HG02938 (cell line): ENCODE results near the gene PPFIBP2.

Experiments used
- ATAC-seq: cut with Tn5 transposase; IDR thresholded peaks from one replicate; pipeline ENCODE4 v1.9.1; 2021; ENCODE audit warnings: mild to moderate bottlenecking, moderate library complexity; ENCODE audit not compliant: unreplicated experiment

PPFIBP2 gene

GRCh38 chr11:7595016-7595866 is 81.4 kb downstream of the PPFIBP2 start:
- ATAC-seq: no peak

- ATAC-seq: no peak
Measured at GRCh38 chr11:7595951-7596350, 82.2 kb downstream of the PPFIBP2 start.

- ATAC-seq: no peak
Measured at GRCh38 chr11:7596975-7597391, 83.2 kb downstream of the PPFIBP2 start.

GRCh38 chr11:7597620-7598019 is 83.8 kb downstream of the PPFIBP2 start:
- ATAC-seq: no peak

GRCh38 chr11:7599209-7599608 is 85.4 kb downstream of the PPFIBP2 start:
- ATAC-seq: no peak

GRCh38 chr11:7600205-7600775 is 86.5 kb downstream of the PPFIBP2 start:
- ATAC-seq: no peak

- ATAC-seq: no peak
Measured at GRCh38 chr11:7603031-7603781, 89.4 kb downstream of the PPFIBP2 start.

GRCh38 chr11:7604331-7604955 is 90.6 kb downstream of the PPFIBP2 start:
- no peak for ATAC-seq

- ATAC-seq: no peak
Measured at GRCh38 chr11:7605186-7605943, 91.6 kb downstream of the PPFIBP2 start.

- no peak for ATAC-seq
Measured at GRCh38 chr11:7606496-7606895, 92.7 kb downstream of the PPFIBP2 start.

- no peak for ATAC-seq
Measured at GRCh38 chr11:7609015-7609414, 95.2 kb downstream of the PPFIBP2 start.

- no peak for ATAC-seq
Measured at GRCh38 chr11:7609521-7609920, 95.7 kb downstream of the PPFIBP2 start.

GRCh38 chr11:7610393-7610792 is 96.6 kb downstream of the PPFIBP2 start:
- ATAC-seq: no peak

- ATAC-seq: no peak
Measured at GRCh38 chr11:7611411-7611810, 97.6 kb downstream of the PPFIBP2 start.

GRCh38 chr11:7612056-7612660 is 98.4 kb downstream of the PPFIBP2 start:
- no peak for ATAC-seq

GRCh38 chr11:7612661-7613393 is 99.0 kb downstream of the PPFIBP2 start:
- no peak for ATAC-seq

- ATAC-seq: no peak
Measured at GRCh38 chr11:7613394-7613720, 99.6 kb downstream of the PPFIBP2 start.

- ATAC-seq: no peak
Measured at GRCh38 chr11:7614656-7615055, 100.9 kb downstream of the PPFIBP2 start.

- ATAC-seq: no peak
Measured at GRCh38 chr11:7617032-7617431, 103.2 kb downstream of the PPFIBP2 start.

GRCh38 chr11:7619322-7619721 is 105.5 kb downstream of the PPFIBP2 start:
- ATAC-seq: no peak
